Glutamatergic neuron (in vitro differentiated cells): ENCODE measurements around the gene HABP4. TPM values are rescaled to one million over a fixed set of nuclear protein-coding genes. Genes with fewer than 3 reads are reported as not detected.
A peak's percentile ranks its signal among the peaks of the same experiment; 100 is the strongest.

Experiments used
- DNase-seq: peaks from one replicate; pipeline ENCODE4 v3.0.0; 2022
- H3K27ac Mint-ChIP-seq: one replicate; pipeline ENCODE4 v1.8.0; 2020; ENCODE audit warnings: mild to moderate bottlenecking, mixed read lengths, inconsistent platforms; ENCODE audit not compliant: unreplicated experiment
- H3K27me3 Mint-ChIP-seq: one replicate; pipeline ENCODE4 v1.8.0; 2020; ENCODE audit warnings: mild to moderate bottlenecking, moderate library complexity, mixed read lengths, inconsistent platforms; ENCODE audit not compliant: unreplicated experiment
- H3K36me3 Mint-ChIP-seq: one replicate; pipeline ENCODE4 v1.8.0; 2020; ENCODE audit warnings: mild to moderate bottlenecking, mixed read lengths, inconsistent platforms; ENCODE audit not compliant: unreplicated experiment
- H3K4me1 Mint-ChIP-seq: one replicate; pipeline ENCODE4 v1.8.0; 2020; ENCODE audit warnings: mild to moderate bottlenecking, low read depth, mixed read lengths, inconsistent platforms; ENCODE audit not compliant: unreplicated experiment
- H3K4me3 Mint-ChIP-seq: one replicate; pipeline ENCODE4 v1.8.0; 2020; ENCODE audit warnings: mild to moderate bottlenecking, mixed read lengths, inconsistent platforms; ENCODE audit not compliant: unreplicated experiment
- H3K9me3 Mint-ChIP-seq: one replicate; pipeline ENCODE4 v1.8.0; 2020; ENCODE audit warnings: mild to moderate bottlenecking, moderate library complexity, mixed read lengths, inconsistent platforms; ENCODE audit not compliant: unreplicated experiment
- CTCF ChIP-seq: fragments of 200-600 bp; sonication (generic); IDR thresholded peaks from one replicate; pipeline ENCODE4 v1.5.0; 2021; ENCODE audit not compliant: partially characterized antibody, unreplicated experiment
- total RNA-seq: library from RNA; stranded (reverse); fragmentation: NEBNext Ultra II Directional; extraction: Animal tissue kit (Norgen Biotek cat#: 25700); gene quantifications from one replicate; pipeline ENCODE4 v1.2.1, GENCODE V29; 2021; ENCODE audit not compliant: unreplicated experiment

The HABP4 gene
- total RNA-seq, 1 donor from 2014 or later: 21.4 TPM

GRCh38 chr9:96509026-96509425, 59.1 kb downstream of the HABP4 start:
- TF ChIP-seq CTCF: no peak
- H3K27me3 Mint-ChIP-seq: peaks cover 2% of the 10 kb centered on the region
- H3K4me3 Mint-ChIP-seq: no peak overlapping the region
- H3K27ac Mint-ChIP-seq: no peak overlapping the region
- H3K4me1 Mint-ChIP-seq: peaks cover 16% of the 10 kb centered on the region
- H3K36me3 Mint-ChIP-seq: no peaks in the 10 kb centered on the region
- DNase-seq: no peak
- peaks cover 3% of the 10 kb centered on the region for H3K9me3 Mint-ChIP-seq

DNA sequence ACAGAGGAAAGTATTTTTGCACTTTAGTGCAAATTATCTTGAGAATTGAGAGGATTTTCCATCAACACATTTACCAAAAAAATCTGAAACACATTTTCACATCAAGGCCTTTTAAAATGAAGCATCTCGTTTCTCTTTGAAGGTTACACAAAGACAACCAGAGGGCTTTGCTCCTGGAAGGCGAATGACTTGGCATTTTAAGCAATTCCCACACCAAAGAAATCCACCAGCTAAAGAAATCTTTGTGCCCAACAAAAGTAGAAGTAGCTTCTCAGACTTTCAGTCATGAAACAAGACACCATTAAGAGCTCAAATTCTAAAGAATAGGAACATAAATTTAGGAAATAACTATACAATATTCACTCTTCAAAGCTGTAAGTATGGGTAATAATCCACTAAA, 59.9 kb downstream of the HABP4 start:
- no peaks in the 10 kb centered on the region for H3K9me3 Mint-ChIP-seq
- H3K4me3 Mint-ChIP-seq: no peak overlapping the region
- no peak for DNase-seq
- no peak for TF ChIP-seq CTCF
- H3K36me3 Mint-ChIP-seq: no peaks in the 10 kb centered on the region
- H3K27me3 Mint-ChIP-seq: peaks cover 2% of the 10 kb centered on the region
- no peak overlapping the region for H3K27ac Mint-ChIP-seq
- peaks cover 16% of the 10 kb centered on the region for H3K4me1 Mint-ChIP-seq

DNA sequence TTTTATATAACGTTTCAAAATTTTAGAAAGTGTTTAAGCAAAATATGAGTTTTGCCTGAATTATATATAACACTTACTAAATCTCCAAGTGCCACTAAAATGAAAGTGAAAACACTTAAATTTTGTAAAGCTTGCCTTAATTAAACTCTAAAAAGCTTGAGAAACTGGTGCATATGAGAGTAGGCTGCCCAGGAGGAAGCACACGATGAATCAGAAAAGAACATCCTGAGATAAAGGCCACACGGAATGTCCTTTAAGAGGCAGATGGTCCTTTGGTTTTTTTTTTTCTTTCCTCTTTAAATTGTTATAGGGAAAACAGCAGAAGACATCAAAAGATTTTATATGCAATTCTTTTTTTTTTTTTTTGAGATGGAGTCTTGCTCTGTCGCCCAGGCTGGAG, 60.3 kb downstream of the HABP4 start:
- H3K4me1 Mint-ChIP-seq: peaks cover 20% of the 10 kb centered on the region
- no peaks in the 10 kb centered on the region for H3K9me3 Mint-ChIP-seq
- H3K27ac Mint-ChIP-seq: no peak overlapping the region
- H3K4me3 Mint-ChIP-seq: no peak overlapping the region
- DNase-seq: no peak
- peaks cover 2% of the 10 kb centered on the region for H3K27me3 Mint-ChIP-seq
- H3K36me3 Mint-ChIP-seq: no peaks in the 10 kb centered on the region
- no peak for TF ChIP-seq CTCF

DNA sequence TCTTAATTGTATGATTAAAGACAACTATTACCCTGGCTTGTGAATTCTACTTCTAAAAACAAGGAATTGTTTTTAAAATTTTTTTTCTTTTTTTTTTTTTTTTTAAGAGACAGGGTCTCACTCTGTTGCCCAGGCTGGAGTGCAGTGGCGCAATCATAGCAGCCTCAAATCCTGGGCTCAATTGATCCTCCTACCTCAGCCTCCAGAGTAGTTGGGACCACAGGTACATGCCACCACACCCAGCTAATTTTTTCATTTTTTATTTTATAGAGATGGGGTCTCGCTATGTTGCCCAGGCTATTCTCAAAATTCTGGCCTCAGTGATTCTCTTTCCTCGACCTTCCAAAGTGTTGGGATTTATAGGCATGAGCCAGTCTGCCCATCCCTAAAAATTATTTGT, 62.3 kb downstream of the HABP4 start:
- peaks cover 29% of the 10 kb centered on the region for H3K4me1 Mint-ChIP-seq
- DNase-seq: no peak
- H3K36me3 Mint-ChIP-seq: no peaks in the 10 kb centered on the region
- TF ChIP-seq CTCF: no peak
- H3K4me3 Mint-ChIP-seq: no peak overlapping the region
- peaks cover 4% of the 10 kb centered on the region for H3K9me3 Mint-ChIP-seq
- H3K27me3 Mint-ChIP-seq: peaks cover 4% of the 10 kb centered on the region
- H3K27ac Mint-ChIP-seq: no peak overlapping the region

- Mint-ChIP-seq H3K9me3 (peaks cover 4% of the 10 kb centered on the region), H3K4me3 (peak overlapping the region; percentile 62), H3K36me3 (no peaks in the 10 kb centered on the region), H3K27me3 (peaks cover 4% of the 10 kb centered on the region), H3K27ac (peak overlapping the region; percentile 52), H3K4me1 (peaks cover 29% of the 10 kb centered on the region)
- no peak for TF ChIP-seq CTCF
- no peak for DNase-seq
Observed at GRCh38 chr9:96513622-96514021, 63.7 kb downstream of the HABP4 start.
